Upper lobe of right lung (tissue), 1 donor: Measurements from ENCODE around the gene MMEL1. TPM values are rescaled to one million over a fixed set of nuclear protein-coding genes. Genes with fewer than 3 reads are reported as not detected.

Source experiments
- ATAC-seq: fragments of 200-7000 bp; cut with Tn5 transposase; one replicate; pipeline ENCODE4 v1.9.1; 2020; ENCODE audit warnings: mild to moderate bottlenecking, moderate library complexity
- DNase-seq: peaks from one replicate; pipeline ENCODE4 v3.0.0-alpha.2; 2020
- H3K27ac ChIP-seq: fragments of 200-600 bp; one replicate; pipeline ENCODE4 v1.8.0; 2022
- H3K27me3 ChIP-seq: fragments of 200-600 bp; one replicate; pipeline ENCODE4 v1.8.0; 2022; ENCODE audit warnings: mild to moderate bottlenecking
- H3K36me3 ChIP-seq: fragments of 200-600 bp; one replicate; pipeline ENCODE4 v1.8.0; 2022
- H3K4me1 ChIP-seq: fragments of 200-600 bp; one replicate; pipeline ENCODE4 v1.8.0; 2022
- H3K4me3 ChIP-seq: fragments of 200-600 bp; one replicate; pipeline ENCODE4 v1.8.0; 2022; ENCODE audit warnings: mild to moderate bottlenecking
- H3K9me3 ChIP-seq: fragments of 200-600 bp; one replicate; pipeline ENCODE4 v1.8.0; 2022
- intact Hi-C: fragments of 100-400 bp; cut with DNase I; formaldehyde crosslinking; loops from one replicate; pipeline ENCODE4 v1.11.0; 2022
- total RNA-seq: library from RNA; stranded (reverse); fragmentation: NEBNext Ultra II Directional; extraction: Animal tissue kit (Norgen Biotek cat#: 25700); gene quantifications from one replicate; pipeline ENCODE4 v1.2.1, GENCODE V29; 2021
- TF ChIP-seq, protein P1 (sequence below): fragments of 200-600 bp; IDR thresholded peaks from one replicate; pipeline ENCODE4 v1.8.0; 2022; ENCODE audit warnings: antibody characterized with exemption
- donor health status: DM: no; HTN: yes; CAD: no; lungs with severe emphysema.

Gene MMEL1
- total RNA-seq, 1 donor from 2014 or later = 3.2 TPM

DNA sequence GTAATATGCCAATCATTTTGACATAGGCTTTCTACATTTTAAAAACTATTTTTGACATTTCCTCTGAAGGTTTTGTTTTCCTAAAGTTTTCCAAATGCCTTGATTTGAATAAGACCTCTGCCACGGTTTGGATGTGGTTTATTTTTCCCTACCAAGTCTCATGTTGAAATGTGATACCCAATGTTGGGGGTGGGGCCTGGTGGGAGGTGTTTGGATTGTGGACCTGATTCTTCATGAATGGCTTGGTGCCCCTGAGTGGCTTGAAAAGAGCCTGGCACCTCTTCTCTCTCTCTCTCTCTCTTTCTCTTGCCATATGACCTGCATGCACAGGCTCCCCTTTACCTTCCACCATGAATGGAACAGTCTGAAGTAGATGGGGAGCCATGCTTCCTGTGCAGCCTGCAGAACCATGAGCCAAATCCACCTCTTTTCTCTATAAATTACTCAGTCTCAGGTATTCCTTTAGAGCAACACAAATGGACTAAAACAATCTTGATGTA, 14.8 kb downstream of the MMEL1 start:
- no peak overlapping the region for H3K4me3 ChIP-seq
- intact Hi-C loops = no loop called here
- peak; percentile 22 for DNase-seq
- no peaks in the 10 kb centered on the region for H3K4me1 ChIP-seq
- TF ChIP-seq, protein P1, sequence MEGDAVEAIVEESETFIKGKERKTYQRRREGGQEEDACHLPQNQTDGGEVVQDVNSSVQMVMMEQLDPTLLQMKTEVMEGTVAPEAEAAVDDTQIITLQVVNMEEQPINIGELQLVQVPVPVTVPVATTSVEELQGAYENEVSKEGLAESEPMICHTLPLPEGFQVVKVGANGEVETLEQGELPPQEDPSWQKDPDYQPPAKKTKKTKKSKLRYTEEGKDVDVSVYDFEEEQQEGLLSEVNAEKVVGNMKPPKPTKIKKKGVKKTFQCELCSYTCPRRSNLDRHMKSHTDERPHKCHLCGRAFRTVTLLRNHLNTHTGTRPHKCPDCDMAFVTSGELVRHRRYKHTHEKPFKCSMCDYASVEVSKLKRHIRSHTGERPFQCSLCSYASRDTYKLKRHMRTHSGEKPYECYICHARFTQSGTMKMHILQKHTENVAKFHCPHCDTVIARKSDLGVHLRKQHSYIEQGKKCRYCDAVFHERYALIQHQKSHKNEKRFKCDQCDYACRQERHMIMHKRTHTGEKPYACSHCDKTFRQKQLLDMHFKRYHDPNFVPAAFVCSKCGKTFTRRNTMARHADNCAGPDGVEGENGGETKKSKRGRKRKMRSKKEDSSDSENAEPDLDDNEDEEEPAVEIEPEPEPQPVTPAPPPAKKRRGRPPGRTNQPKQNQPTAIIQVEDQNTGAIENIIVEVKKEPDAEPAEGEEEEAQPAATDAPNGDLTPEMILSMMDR = no peak
- no peaks in the 10 kb centered on the region for H3K36me3 ChIP-seq
- H3K9me3 ChIP-seq = peaks cover 8% of the 10 kb centered on the region
- no peak for ATAC-seq
- no peaks in the 10 kb centered on the region for H3K27me3 ChIP-seq
- no peak overlapping the region for H3K27ac ChIP-seq

DNA sequence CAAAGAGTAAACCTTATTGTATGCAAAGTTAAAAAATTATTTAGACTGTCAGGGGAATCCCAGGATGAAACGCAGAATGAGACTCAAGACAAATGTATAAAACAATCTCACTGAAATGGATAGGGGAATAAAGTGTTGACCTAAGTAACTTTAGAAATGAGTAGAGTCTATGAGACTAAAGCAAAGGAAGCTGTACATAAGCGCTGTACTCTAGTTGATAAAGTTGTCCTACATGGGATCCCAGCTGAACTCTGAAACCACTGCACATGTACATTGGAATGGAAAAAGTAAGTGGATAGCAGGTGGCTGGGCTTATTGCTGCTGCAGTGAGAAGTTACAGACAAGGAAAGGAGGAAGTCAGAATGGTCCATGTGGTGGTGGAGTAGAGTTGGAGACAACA, 18.7 kb downstream of the MMEL1 start:
- TF ChIP-seq, protein P1 = no peak
- no peaks in the 10 kb centered on the region for H3K27me3 ChIP-seq
- intact Hi-C loops = no loop called here
- ATAC-seq = no peak
- no peak overlapping the region for H3K4me3 ChIP-seq
- H3K9me3 ChIP-seq = peaks cover 8% of the 10 kb centered on the region
- peaks cover 5% of the 10 kb centered on the region for H3K4me1 ChIP-seq
- H3K27ac ChIP-seq = no peak overlapping the region
- H3K36me3 ChIP-seq = no peaks in the 10 kb centered on the region
- DNase-seq = no peak

DNA sequence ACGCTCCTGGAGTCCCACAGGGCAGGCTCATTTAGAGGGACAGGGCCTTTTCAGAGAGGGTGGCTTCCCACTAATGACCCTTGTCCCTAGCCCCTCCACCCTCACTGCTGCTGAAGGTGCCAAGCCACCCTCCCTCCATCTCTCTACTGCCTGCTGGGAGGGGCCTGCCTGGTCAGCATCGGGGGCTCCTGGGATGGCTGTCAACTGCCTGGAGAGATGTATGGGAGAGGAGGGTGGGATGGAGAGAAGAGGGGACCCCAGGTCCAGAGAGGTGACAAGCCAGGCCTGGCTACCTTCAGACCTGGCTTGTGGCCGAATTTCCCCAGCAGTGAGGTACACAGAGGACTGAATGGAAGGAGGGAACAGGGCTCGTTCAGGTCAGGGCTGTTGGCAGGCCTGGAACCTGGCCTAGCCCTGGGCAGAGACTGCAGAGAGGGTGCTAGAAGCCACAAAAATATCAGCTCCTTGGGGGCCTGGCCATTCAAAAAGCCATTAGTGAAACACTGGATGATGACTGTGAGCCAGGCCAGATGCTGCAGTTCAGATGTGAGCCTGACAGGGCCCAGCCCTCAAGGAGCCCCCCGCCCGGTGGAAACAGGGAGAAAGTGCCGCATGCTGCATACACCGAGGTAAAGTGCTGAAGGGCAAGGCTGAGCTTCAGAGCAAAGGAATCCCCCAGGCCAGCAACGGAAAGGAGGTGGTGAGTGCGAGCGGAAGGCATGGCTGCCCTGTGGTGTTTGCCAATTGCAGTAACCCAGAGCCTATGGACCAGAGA, 20.0 kb downstream of the MMEL1 start:
- TF ChIP-seq, protein P1 = no peak
- no peak for ATAC-seq
- DNase-seq = peak; percentile 33

DNA sequence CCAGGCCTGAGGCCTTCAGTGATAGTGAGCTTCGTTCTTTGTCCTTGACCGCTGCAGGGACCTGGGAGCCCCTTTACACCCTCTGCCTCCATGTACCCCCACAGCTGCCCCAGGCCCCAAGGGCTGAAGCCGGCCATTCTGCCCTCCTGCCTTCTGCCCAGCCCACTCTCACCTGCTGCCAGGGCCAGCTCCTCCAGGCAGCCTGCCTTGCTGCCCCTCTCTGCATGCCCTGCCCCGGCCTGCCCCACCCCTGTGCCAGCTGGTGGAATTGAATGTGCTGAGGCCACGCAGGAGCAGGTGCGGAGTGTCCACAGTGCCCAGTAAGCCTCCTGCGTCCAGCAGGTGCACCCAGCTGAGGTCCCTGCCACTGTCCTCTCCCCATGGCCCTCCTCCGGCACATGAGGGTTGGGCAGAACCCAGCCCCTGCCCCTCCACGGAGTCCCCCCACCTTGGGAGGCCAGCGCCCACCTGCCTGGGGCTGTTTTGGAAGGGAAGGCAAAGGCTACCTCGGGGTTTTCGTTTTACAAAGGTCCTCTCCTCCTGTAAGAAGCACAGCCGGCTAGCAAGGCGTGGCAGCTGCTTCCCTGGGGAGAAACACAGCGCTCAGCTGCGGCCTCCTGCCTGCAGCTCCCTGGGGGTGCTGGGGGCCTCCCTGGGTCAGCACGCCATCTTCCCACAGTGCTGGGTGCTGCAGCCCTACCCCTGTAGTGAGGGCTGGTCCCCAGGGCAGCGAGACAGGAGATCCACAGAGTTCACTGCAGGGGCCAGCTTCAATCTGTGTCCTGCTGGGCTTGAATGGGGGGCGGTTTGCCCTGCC, 21.0 kb downstream of the MMEL1 start:
- Histone ChIP-seq H3K27ac (no peak overlapping the region), H3K36me3 (no peaks in the 10 kb centered on the region), H3K27me3 (no peaks in the 10 kb centered on the region), H3K4me1 (peaks cover 5% of the 10 kb centered on the region), H3K9me3 (peaks cover 8% of the 10 kb centered on the region), H3K4me3 (no peak overlapping the region)
- ATAC-seq = no peak
- TF ChIP-seq, protein P1 = no peak
- DNase-seq = peak; percentile 53
- intact Hi-C loops = no loop called here

More for the DNA sequence above, 20.0 kb downstream of the MMEL1 start:
- Histone ChIP-seq H3K27ac (no peak overlapping the region), H3K4me1 (peaks cover 5% of the 10 kb centered on the region), H3K27me3 (no peaks in the 10 kb centered on the region), H3K36me3 (no peaks in the 10 kb centered on the region), H3K4me3 (no peak overlapping the region), H3K9me3 (peaks cover 8% of the 10 kb centered on the region)
- intact Hi-C loops = no loop called here

DNA sequence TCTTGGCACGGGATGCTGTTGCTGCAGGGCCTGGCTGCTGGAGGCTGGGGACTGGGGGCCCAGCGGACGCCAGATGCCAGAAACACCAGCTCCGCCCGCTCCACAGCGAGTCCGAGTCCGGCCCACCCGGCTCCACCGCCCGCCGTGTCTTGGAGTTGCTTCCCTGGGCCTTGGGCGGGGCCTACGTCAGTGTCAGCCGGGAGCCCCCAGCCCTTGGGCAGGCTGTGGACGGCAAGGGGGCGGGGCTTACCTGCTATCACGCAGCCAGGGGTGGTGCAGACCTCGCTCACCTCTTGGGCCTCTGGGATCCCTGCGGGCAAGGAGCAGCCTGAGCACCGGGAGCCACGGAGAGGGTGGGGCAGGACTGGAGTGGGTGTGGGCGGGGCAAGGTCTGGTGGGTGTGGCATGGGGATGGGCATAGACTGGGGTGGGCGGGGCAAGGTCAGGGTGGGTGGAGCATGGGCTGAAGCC, 21.8 kb downstream of the MMEL1 start:
- Histone ChIP-seq H3K27ac (no peak overlapping the region), H3K4me3 (no peak overlapping the region), H3K9me3 (peaks cover 4% of the 10 kb centered on the region), H3K36me3 (no peaks in the 10 kb centered on the region), H3K4me1 (peaks cover 5% of the 10 kb centered on the region), H3K27me3 (no peaks in the 10 kb centered on the region)
- ATAC-seq (peak; percentile 79), DNase-seq (peak; percentile 80)
- intact Hi-C loops = no loop called here
- TF ChIP-seq, protein P1 = no peak
